Naive thymus-derived CD4-positive, alpha-beta T cell (primary cell): ENCODE measurements around the gene TBX2. TPM values are rescaled to one million over a fixed set of nuclear protein-coding genes. Genes with fewer than 3 reads are reported as not detected.
"Not testable (repeated sequence)": the region's sequence is repeated elsewhere in the genome, so short reads cannot be mapped to it uniquely, and the experiment has no call there.

Source experiments
- ATAC-seq: fragments of 150-1000 bp; cut with Tn5 transposase; 2 replicates; pipeline ENCODE4 v1.10.0; 2021; ENCODE audit warnings: mild to moderate bottlenecking, moderate library complexity
- CTCF ChIA-PET: fragments of 350-600 bp; sonication (Branson Sonifier 250); formaldehyde crosslinking; loops from one replicate; lab custom pipeline; 2021; ENCODE audit warnings: antibody characterized with exemption; lab: Charles Lee
- POLR2A ChIA-PET: fragments of 350-600 bp; sonication (Branson Sonifier 250); formaldehyde crosslinking; loops from one replicate; lab custom pipeline; 2021; ENCODE audit warnings: antibody characterized with exemption, inconsistent platforms; lab: Charles Lee
- DNase-seq, 9 donors: peaks; one replicate each; pipeline versions ENCODE4 v3.0.0 to v3.0.0-alpha.2; 2020 to 2022; ENCODE audit warnings: mixed read lengths in 1 of 9
- H3K27ac ChIP-seq: one replicate; pipeline ENCODE4 v1.7.0; 2013; ENCODE audit warnings: mild to moderate bottlenecking, low read depth, low read length, moderate library complexity
- H3K27me3 ChIP-seq, 2 donors: one replicate each; pipeline ENCODE4 v1.7.0; 2013; ENCODE audit warnings: low read length in 2 of 2, mild to moderate bottlenecking in 2 of 2, moderate library complexity in 2 of 2; ENCODE audit not compliant: control insufficient read depth in 2 of 2, insufficient read depth in 2 of 2
- H3K36me3 ChIP-seq, 3 experiments: 1 replicate in 2 of 3; 2 replicates in 1 of 3; pipeline ENCODE4 v1.7.0; 2013; ENCODE audit warnings: low read length in 3 of 3, mild to moderate bottlenecking in 3 of 3, moderate library complexity in 1 of 3; ENCODE audit not compliant: insufficient read depth in 3 of 3, control insufficient read depth in 2 of 3
- H3K4me1 ChIP-seq, 2 donors: one replicate each; pipeline ENCODE4 v1.7.0; 2013; ENCODE audit warnings: low read length in 2 of 2, mild to moderate bottlenecking in 2 of 2, moderate library complexity in 1 of 2; ENCODE audit not compliant: control insufficient read depth in 2 of 2, insufficient read depth in 2 of 2
- H3K4me3 ChIP-seq: 2 replicates; pipeline ENCODE4 v1.7.0; 2013; ENCODE audit warnings: mild to moderate bottlenecking, low read length
- H3K9me3 ChIP-seq, 3 experiments: 1 replicate in 2 of 3; 2 replicates in 1 of 3; pipeline ENCODE4 v1.7.0; 2013; ENCODE audit warnings: low read length in 3 of 3; ENCODE audit not compliant: control insufficient read depth in 2 of 3
- H3K27ac Mint-ChIP-seq, 9 donors: one replicate each; pipeline ENCODE4 v1.8.0; 2020 to 2022; ENCODE audit warnings: mixed read lengths in 9 of 9, mild to moderate bottlenecking in 8 of 9, moderate library complexity in 5 of 9, inconsistent platforms in 2 of 9
- H3K27me3 Mint-ChIP-seq, 5 donors: one replicate each; pipeline ENCODE4 v1.8.0; 2021 to 2022; ENCODE audit warnings: mixed read lengths in 5 of 5, mild to moderate bottlenecking in 1 of 5
- H3K36me3 Mint-ChIP-seq, 5 donors: one replicate each; pipeline ENCODE4 v1.8.0; 2020 to 2022; ENCODE audit warnings: mixed read lengths in 5 of 5, mild to moderate bottlenecking in 3 of 5, inconsistent platforms in 1 of 5
- H3K4me1 Mint-ChIP-seq, 7 donors: one replicate each; pipeline ENCODE4 v1.8.0; 2020 to 2022; ENCODE audit warnings: mixed read lengths in 7 of 7, mild to moderate bottlenecking in 3 of 7, inconsistent platforms in 1 of 7
- H3K4me3 Mint-ChIP-seq, 10 donors: one replicate each; pipeline ENCODE4 v1.8.0; 2020 to 2022; ENCODE audit warnings: mild to moderate bottlenecking in 10 of 10, mixed read lengths in 10 of 10, moderate library complexity in 6 of 10, inconsistent platforms in 2 of 10
- H3K9me3 Mint-ChIP-seq, 11 donors: one replicate each; pipeline ENCODE4 v1.8.0; 2020 to 2022; ENCODE audit warnings: mixed read lengths in 11 of 11, mild to moderate bottlenecking in 4 of 11, inconsistent platforms in 1 of 11, moderate library complexity in 1 of 11
- intact Hi-C, 2 donors: fragments of 100-400 bp; cut with micrococcal nuclease; formaldehyde crosslinking; loops; one replicate each; pipeline ENCODE4 v1.15.1; 2023
- polyA plus RNA-seq, 2 donors: library from polyadenylated mRNA; unstranded; fragments of 300-500 nt; fragmentation: Illumina TruSeq; gene quantifications; one replicate each; pipeline ENCODE4 v1.2.3, GENCODE V29; 2021
- total RNA-seq, 6 experiments: library from RNA in 5 of 6; stranded (reverse) in 5 of 6; gene quantifications; 1 replicate in 5 of 6; 2 replicates in 1 of 6; pipeline ENCODE4 v1.2.3 and lab custom pipeline; 2021 to 2026

Gene TBX2
- total and polyA plus RNA-seq, 7 experiments from 2014 or later, result not detected

GRCh38 chr17:61429274-61429673 is 29.6 kb downstream of the TBX2 start:
- Mint-ChIP-seq H3K27ac (no peak overlapping the region), H3K36me3 (peaks cover 0 to 5% (median 0%) of the 10 kb centered on the region in 5 donors), H3K4me1 (no peaks in the 10 kb centered on the region), H3K4me3 (no peak overlapping the region), H3K9me3 (no peaks in the 10 kb centered on the region), H3K27me3 (peaks cover 20 to 37% (median 28%) of the 10 kb centered on the region in 5 donors)
- no peaks in the 10 kb centered on the region for H3K9me3 ChIP-seq
- no peak overlapping the region for H3K4me3 ChIP-seq
- intact Hi-C loops, result no loop called here
- ChIA-PET CTCF (no interaction called here), POLR2A (no interaction called here)
- no peak for ATAC-seq
- no peaks in the 10 kb centered on the region for H3K27me3 ChIP-seq
- H3K36me3 ChIP-seq, result no peaks in the 10 kb centered on the region
- H3K4me1 ChIP-seq, result no peaks in the 10 kb centered on the region
- DNase-seq, result no peak
- no peak overlapping the region for H3K27ac ChIP-seq

GRCh38 chr17:61429831-61430230 is 30.2 kb downstream of the TBX2 start:
- H3K4me3 Mint-ChIP-seq, H3K4me1 Mint-ChIP-seq, DNase-seq, CTCF ChIA-PET, H3K9me3 Mint-ChIP-seq, H3K36me3 Mint-ChIP-seq, ATAC-seq, H3K27me3 ChIP-seq, H3K27ac ChIP-seq, H3K36me3 ChIP-seq, POLR2A ChIA-PET, H3K4me3 ChIP-seq, H3K27ac Mint-ChIP-seq, H3K9me3 ChIP-seq, intact Hi-C loops, H3K4me1 ChIP-seq: not testable (repeated sequence)
- H3K27me3 Mint-ChIP-seq, result peaks cover 18 to 40% (median 25%) of the 10 kb centered on the region in 5 donors

GRCh38 chr17:61431594-61432311 is 32.1 kb downstream of the TBX2 start:
- H3K36me3 Mint-ChIP-seq, result peaks cover 0 to 5% (median 0%) of the 10 kb centered on the region in 5 donors
- ATAC-seq, result no peak
- no peak for DNase-seq
- H3K4me1 Mint-ChIP-seq, result no peaks in the 10 kb centered on the region
- no peak overlapping the region for H3K4me3 Mint-ChIP-seq
- Histone ChIP-seq H3K9me3 (peaks cover 0 to 4% (median 0%) of the 10 kb centered on the region in 3 experiments), H3K27me3 (no peaks in the 10 kb centered on the region), H3K4me3 (no peak overlapping the region), H3K4me1 (no peaks in the 10 kb centered on the region), H3K27ac (no peak overlapping the region), H3K36me3 (no peaks in the 10 kb centered on the region)
- H3K27ac Mint-ChIP-seq, result no peak overlapping the region
- ChIA-PET POLR2A (interaction anchor here (0.7 kb wide), 1 partner anchor 12 kb away, joined by 3 read pairs; no protein-coding TSS in a partner anchor), CTCF (no interaction called here)
- intact Hi-C loops, result no loop called here
- H3K9me3 Mint-ChIP-seq, result peaks cover 0 to 18% (median 4%) of the 10 kb centered on the region in 11 donors
- H3K27me3 Mint-ChIP-seq, result peaks cover 18 to 46% (median 28%) of the 10 kb centered on the region in 5 donors

GRCh38 chr17:61436273-61436672 is 36.6 kb downstream of the TBX2 start:
- intact Hi-C loops, result no loop called here
- Histone ChIP-seq H3K4me1 (no peaks in the 10 kb centered on the region), H3K36me3 (no peaks in the 10 kb centered on the region), H3K27ac (no peak overlapping the region), H3K4me3 (no peak overlapping the region), H3K27me3 (peaks cover 0 to 5% of the 10 kb centered on the region in 2 donors), H3K9me3 (peaks cover 0 to 9% (median 0%) of the 10 kb centered on the region in 3 experiments)
- ChIA-PET POLR2A (no interaction called here), CTCF (no interaction called here)
- ATAC-seq (no peak), DNase-seq (no peak)
- Mint-ChIP-seq H3K27ac (no peak overlapping the region), H3K27me3 (peaks cover 40 to 63% (median 57%) of the 10 kb centered on the region in 5 donors), H3K9me3 (peaks cover 11 to 55% (median 21%) of the 10 kb centered on the region in 11 donors), H3K4me3 (no peak overlapping the region), H3K36me3 (peaks cover 0 to 24% (median 4%) of the 10 kb centered on the region in 5 donors), H3K4me1 (peaks cover 0 to 4% (median 0%) of the 10 kb centered on the region in 7 donors)

GRCh38 chr17:61436995-61437704 is 37.5 kb downstream of the TBX2 start:
- Mint-ChIP-seq H3K4me3 (no peak overlapping the region), H3K27ac (no peak overlapping the region), H3K4me1 (peaks cover 0 to 4% (median 0%) of the 10 kb centered on the region in 7 donors), H3K36me3 (peaks cover 0 to 28% (median 8%) of the 10 kb centered on the region in 5 donors), H3K9me3 (peaks cover 11 to 55% (median 22%) of the 10 kb centered on the region in 11 donors), H3K27me3 (peaks cover 46 to 66% (median 59%) of the 10 kb centered on the region in 5 donors)
- H3K27ac ChIP-seq, result no peak overlapping the region
- peaks cover 0 to 5% of the 10 kb centered on the region in 2 donors for H3K27me3 ChIP-seq
- POLR2A ChIA-PET, result no interaction called here
- intact Hi-C loops, result no loop called here
- H3K4me1 ChIP-seq, result no peaks in the 10 kb centered on the region
- peaks cover 0 to 9% (median 0%) of the 10 kb centered on the region in 3 experiments for H3K9me3 ChIP-seq
- ATAC-seq (no peak), DNase-seq (no peak)
- CTCF ChIA-PET, result no interaction called here
- no peaks in the 10 kb centered on the region for H3K36me3 ChIP-seq
- H3K4me3 ChIP-seq, result no peak overlapping the region

GRCh38 chr17:61440697-61441096 is 41.1 kb downstream of the TBX2 start:
- H3K27ac ChIP-seq, result no peak overlapping the region
- Mint-ChIP-seq H3K27ac (no peak overlapping the region), H3K4me1 (peaks cover 0 to 4% (median 0%) of the 10 kb centered on the region in 7 donors), H3K27me3 (peaks cover 46 to 82% (median 58%) of the 10 kb centered on the region in 5 donors), H3K9me3 (peaks cover 11 to 47% (median 22%) of the 10 kb centered on the region in 11 donors), H3K4me3 (no peak overlapping the region), H3K36me3 (peaks cover 0 to 35% (median 8%) of the 10 kb centered on the region in 5 donors)
- no peaks in the 10 kb centered on the region for H3K36me3 ChIP-seq
- intact Hi-C loops, result no loop called here
- peaks cover 0 to 5% of the 10 kb centered on the region in 2 donors for H3K27me3 ChIP-seq
- ChIA-PET POLR2A (no interaction called here), CTCF (no interaction called here)
- ATAC-seq, result no peak
- H3K4me3 ChIP-seq, result no peak overlapping the region
- H3K9me3 ChIP-seq, result peaks cover 0 to 9% (median 0%) of the 10 kb centered on the region in 3 experiments
- no peaks in the 10 kb centered on the region for H3K4me1 ChIP-seq
- no peak for DNase-seq
